Neural progenitor cell (in vitro differentiated cells): ENCODE results near the gene IL10RA. TPM values are rescaled to one million over a fixed set of nuclear protein-coding genes. Genes with fewer than 3 reads are reported as not detected.
"Not testable (repeated sequence)": the region's sequence is repeated elsewhere in the genome, so short reads cannot be mapped to it uniquely, and the experiment has no call there.

Experiments used
- DNase-seq: peaks from one replicate; pipeline ENCODE4 v3.0.0-alpha.2; 2016; ENCODE audit warnings: low spot score
- H2AFZ ChIP-seq: fragments of 200-600 bp; sonication (generic); replicated peaks from 2 replicates; pipeline ENCODE4 v1.6.1; 2016; ENCODE audit warnings: antibody characterized with exemption
- H3F3A ChIP-seq: fragments of 200-600 bp; sonication (generic); 2 replicates; pipeline ENCODE4 v1.6.1; 2016; ENCODE audit warnings: antibody characterized with exemption, low read depth
- H3K27ac ChIP-seq: fragments of 200-600 bp; sonication (generic); 2 replicates; pipeline ENCODE4 v1.5.1; 2016; ENCODE audit warnings: mild to moderate bottlenecking
- H3K27me3 ChIP-seq: fragments of 200-600 bp; sonication (generic); 2 replicates; pipeline ENCODE4 v1.6.1; 2016; ENCODE audit warnings: mild to moderate bottlenecking, moderate library complexity
- H3K36me3 ChIP-seq: fragments of 200-600 bp; sonication (generic); 2 replicates; pipeline ENCODE4 v1.5.1; 2016
- H3K4me1 ChIP-seq: fragments of 200-600 bp; sonication (generic); 2 replicates; pipeline ENCODE4 v1.6.1; 2016; ENCODE audit warnings: mixed run types
- H3K4me2 ChIP-seq: fragments of 200-600 bp; sonication (generic); 2 replicates; pipeline ENCODE4 v1.6.1; 2016
- H3K4me3 ChIP-seq: fragments of 200-600 bp; sonication (generic); 2 replicates; pipeline ENCODE4 v1.5.1; 2016
- H3K79me2 ChIP-seq: fragments of 200-600 bp; sonication (generic); 2 replicates; pipeline ENCODE4 v1.6.1; 2016; ENCODE audit warnings: low read depth
- H3K9ac ChIP-seq: fragments of 200-600 bp; sonication (generic); 2 replicates; pipeline ENCODE4 v1.6.1; 2016
- H3K9me3 ChIP-seq: fragments of 200-600 bp; sonication (generic); 2 replicates; pipeline ENCODE4 v1.5.1; 2016; ENCODE audit warnings: low read depth
- H4K20me1 ChIP-seq: fragments of 200-600 bp; sonication (generic); 2 replicates; pipeline ENCODE4 v1.6.1; 2016; ENCODE audit warnings: low read depth
- H3K27ac Mint-ChIP-seq: 3 replicates; pipeline ENCODE4 v1.8.0; 2021; ENCODE audit warnings: mixed read lengths
- H3K27me3 Mint-ChIP-seq: 2 replicates; pipeline ENCODE4 v1.8.0; 2022; ENCODE audit warnings: low read depth, mild to moderate bottlenecking, inconsistent platforms, moderate library complexity, mixed read lengths; ENCODE audit not compliant: insufficient read depth
- H3K36me3 Mint-ChIP-seq: 3 replicates; pipeline ENCODE4 v1.8.0; 2021; ENCODE audit warnings: mixed read lengths
- H3K4me1 Mint-ChIP-seq: 3 replicates; pipeline ENCODE4 v1.8.0; 2021; ENCODE audit warnings: mixed read lengths
- H3K4me3 Mint-ChIP-seq: 3 replicates; pipeline ENCODE4 v1.8.0; 2021; ENCODE audit warnings: mild to moderate bottlenecking, moderate library complexity, mixed read lengths
- H3K9me3 Mint-ChIP-seq: 3 replicates; pipeline ENCODE4 v1.8.0; 2020; ENCODE audit warnings: mixed read lengths
- EZH2 ChIP-seq: fragments of 200-600 bp; sonication (generic); IDR thresholded peaks from 2 replicates; pipeline ENCODE4 v1.6.1; 2017; ENCODE audit warnings: antibody characterized with exemption, mild to moderate bottlenecking, moderate library complexity
- EZH2phosphoT487 ChIP-seq: fragments of 200-600 bp; sonication (generic); IDR thresholded peaks from 2 replicates; pipeline ENCODE4 v1.6.1; 2017; ENCODE audit warnings: antibody characterized with exemption
- total RNA-seq: library from RNA; depleted of rRNA; stranded (reverse); fragments of >200 nt; gene quantifications from 2 replicates; pipeline ENCODE4 v1.2.3, GENCODE V29; 2015; ENCODE audit warnings: low replicate concordance
- TF ChIP-seq, protein P1 (sequence below): fragments of 200-600 bp; sonication (generic); IDR thresholded peaks from 2 replicates; pipeline ENCODE4 v1.5.1; 2017; ENCODE audit warnings: antibody characterized with exemption, mild to moderate bottlenecking

IL10RA gene
- total RNA-seq, 1 donor from 2014 or later: not detected

DNA sequence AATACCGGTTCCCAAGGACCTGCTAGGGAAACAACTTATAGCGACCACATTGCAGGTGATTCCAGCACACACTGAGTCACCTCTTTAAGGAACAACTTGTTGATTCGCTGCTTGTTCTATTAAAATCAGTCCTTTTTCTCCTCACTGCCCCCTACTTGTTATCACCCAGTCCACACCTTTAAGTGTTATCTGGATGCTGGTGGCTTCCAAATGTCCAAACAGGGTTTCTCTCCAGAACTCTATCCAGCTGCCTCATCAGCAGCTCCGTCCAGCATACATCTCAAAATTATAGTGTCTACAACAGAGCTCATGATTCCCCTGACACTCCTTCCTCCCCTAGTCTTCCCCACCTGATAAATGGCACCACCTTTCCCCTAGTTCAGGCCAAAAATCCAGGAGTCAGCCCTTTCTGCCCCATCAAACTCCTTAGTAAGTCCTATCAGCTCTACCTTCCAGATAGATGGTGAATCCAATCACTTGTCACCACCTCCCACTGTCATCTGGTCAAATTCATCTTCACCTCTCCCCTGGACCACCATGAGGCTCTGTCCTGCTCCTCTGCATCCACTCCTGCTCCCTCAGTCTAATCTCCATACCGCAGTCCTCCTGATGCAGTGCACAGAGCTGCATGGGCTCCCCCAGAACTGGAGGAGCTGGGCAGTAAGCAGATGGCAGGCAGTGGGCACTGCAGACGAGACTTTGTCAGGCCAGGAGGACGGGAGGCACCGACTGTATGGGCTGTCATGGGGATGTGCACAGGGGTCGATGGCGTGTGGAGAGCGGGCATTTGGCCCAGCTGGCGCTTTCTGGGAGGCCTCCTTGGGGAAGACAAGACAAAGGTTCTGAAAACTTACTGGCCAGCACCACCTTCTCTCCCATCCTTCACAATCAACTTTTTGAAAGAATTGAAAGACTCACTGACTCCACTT lies 19.3 kb downstream of the IL10RA start:
- peaks cover 13% of the 10 kb centered on the region for H3K4me1 ChIP-seq
- TF ChIP-seq EZH2phosphoT487: no peak
- TF ChIP-seq, protein P1, sequence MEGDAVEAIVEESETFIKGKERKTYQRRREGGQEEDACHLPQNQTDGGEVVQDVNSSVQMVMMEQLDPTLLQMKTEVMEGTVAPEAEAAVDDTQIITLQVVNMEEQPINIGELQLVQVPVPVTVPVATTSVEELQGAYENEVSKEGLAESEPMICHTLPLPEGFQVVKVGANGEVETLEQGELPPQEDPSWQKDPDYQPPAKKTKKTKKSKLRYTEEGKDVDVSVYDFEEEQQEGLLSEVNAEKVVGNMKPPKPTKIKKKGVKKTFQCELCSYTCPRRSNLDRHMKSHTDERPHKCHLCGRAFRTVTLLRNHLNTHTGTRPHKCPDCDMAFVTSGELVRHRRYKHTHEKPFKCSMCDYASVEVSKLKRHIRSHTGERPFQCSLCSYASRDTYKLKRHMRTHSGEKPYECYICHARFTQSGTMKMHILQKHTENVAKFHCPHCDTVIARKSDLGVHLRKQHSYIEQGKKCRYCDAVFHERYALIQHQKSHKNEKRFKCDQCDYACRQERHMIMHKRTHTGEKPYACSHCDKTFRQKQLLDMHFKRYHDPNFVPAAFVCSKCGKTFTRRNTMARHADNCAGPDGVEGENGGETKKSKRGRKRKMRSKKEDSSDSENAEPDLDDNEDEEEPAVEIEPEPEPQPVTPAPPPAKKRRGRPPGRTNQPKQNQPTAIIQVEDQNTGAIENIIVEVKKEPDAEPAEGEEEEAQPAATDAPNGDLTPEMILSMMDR: no peak
- no peak overlapping the region for H3K4me3 Mint-ChIP-seq
- H3K27me3 Mint-ChIP-seq: no peaks in the 10 kb centered on the region
- no peaks in the 10 kb centered on the region for H3K36me3 Mint-ChIP-seq
- H3F3A ChIP-seq: peaks cover 18% of the 10 kb centered on the region
- H3K4me3 ChIP-seq: no peak overlapping the region
- no peak overlapping the region for H2AFZ ChIP-seq
- H3K27me3 ChIP-seq: peaks cover 22% of the 10 kb centered on the region
- no peaks in the 10 kb centered on the region for H3K9me3 ChIP-seq
- H3K9me3 Mint-ChIP-seq: peaks cover 2% of the 10 kb centered on the region
- H3K27ac Mint-ChIP-seq: no peak overlapping the region
- H3K27ac ChIP-seq: no peak overlapping the region
- H4K20me1 ChIP-seq: no peaks in the 10 kb centered on the region
- H3K4me2 ChIP-seq: no peak overlapping the region
- H3K79me2 ChIP-seq: no peaks in the 10 kb centered on the region
- H3K9ac ChIP-seq: no peak overlapping the region
- no peaks in the 10 kb centered on the region for H3K36me3 ChIP-seq
- H3K4me1 Mint-ChIP-seq: peaks cover 9% of the 10 kb centered on the region
- no peak for DNase-seq

DNA sequence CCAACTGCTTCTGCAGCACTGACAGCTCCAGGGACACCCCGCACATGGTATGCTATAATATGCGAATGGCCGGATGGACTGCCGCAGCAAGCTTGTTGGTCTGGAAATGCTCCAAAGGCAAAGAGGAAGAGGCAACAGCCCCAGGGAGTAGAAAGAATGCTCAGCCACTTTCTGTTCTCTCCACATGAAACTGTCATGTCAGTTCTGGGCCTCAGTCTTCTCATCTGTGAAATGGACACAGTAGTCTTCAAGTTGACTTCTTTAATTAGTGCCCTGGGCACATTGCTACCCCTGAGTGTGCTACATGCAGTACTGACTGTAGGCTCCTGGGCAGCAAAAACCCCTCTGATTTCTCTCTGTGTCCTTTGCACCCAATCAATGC lies 19.9 kb downstream of the IL10RA start:
- Histone ChIP-seq H2AFZ (no peak overlapping the region), H4K20me1 (no peaks in the 10 kb centered on the region), H3K9me3 (no peaks in the 10 kb centered on the region), H3K4me1 (peaks cover 13% of the 10 kb centered on the region), H3K79me2 (no peaks in the 10 kb centered on the region), H3K27ac (no peak overlapping the region), H3K4me2 (no peak overlapping the region), H3K27me3 (peaks cover 22% of the 10 kb centered on the region), H3K36me3 (no peaks in the 10 kb centered on the region), H3K4me3 (no peak overlapping the region), H3F3A (peaks cover 18% of the 10 kb centered on the region), H3K9ac (no peak overlapping the region)
- Mint-ChIP-seq H3K27ac (no peak overlapping the region), H3K4me3 (no peak overlapping the region), H3K9me3 (peaks cover 2% of the 10 kb centered on the region), H3K36me3 (no peaks in the 10 kb centered on the region), H3K4me1 (peaks cover 9% of the 10 kb centered on the region), H3K27me3 (peaks cover 3% of the 10 kb centered on the region)
- no peak for DNase-seq
- no peak for TF ChIP-seq EZH2
- TF ChIP-seq, protein P1: no peak
- TF ChIP-seq EZH2phosphoT487: no peak

DNA sequence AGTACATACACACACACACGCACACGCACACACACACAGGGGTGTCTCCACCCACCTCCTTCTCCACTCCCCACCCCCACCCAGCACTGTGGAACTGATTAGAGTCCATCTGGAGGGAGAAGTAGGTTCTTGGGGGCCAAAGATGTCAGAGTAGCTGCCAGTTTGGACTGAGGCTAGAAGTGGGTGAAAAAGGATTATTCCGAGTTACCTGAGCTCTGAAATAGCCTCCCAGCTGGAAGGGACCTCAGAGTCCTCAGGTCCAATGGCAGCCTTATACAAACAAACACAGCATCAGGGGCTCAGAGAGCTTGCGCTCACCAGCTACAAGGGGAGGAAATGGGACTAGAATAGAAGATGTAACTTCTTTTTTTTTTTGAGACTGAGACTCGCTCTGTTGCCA lies 20.8 kb downstream of the IL10RA start:
- H3F3A ChIP-seq: peaks cover 14% of the 10 kb centered on the region
- DNase-seq: no peak
- no peaks in the 10 kb centered on the region for H4K20me1 ChIP-seq
- H3K4me1 ChIP-seq: peaks cover 9% of the 10 kb centered on the region
- TF ChIP-seq, protein P1: no peak
- no peak for TF ChIP-seq EZH2phosphoT487
- no peak for TF ChIP-seq EZH2
- Mint-ChIP-seq H3K27ac (no peak overlapping the region), H3K4me1 (peaks cover 9% of the 10 kb centered on the region), H3K36me3 (no peaks in the 10 kb centered on the region), H3K9me3 (peaks cover 2% of the 10 kb centered on the region), H3K4me3 (no peak overlapping the region), H3K27me3 (peaks cover 3% of the 10 kb centered on the region)
- no peak overlapping the region for H3K9ac ChIP-seq
- H3K4me3 ChIP-seq: no peak overlapping the region
- H3K27ac ChIP-seq: no peak overlapping the region
- no peaks in the 10 kb centered on the region for H3K36me3 ChIP-seq
- peaks cover 22% of the 10 kb centered on the region for H3K27me3 ChIP-seq
- no peaks in the 10 kb centered on the region for H3K79me2 ChIP-seq
- H3K9me3 ChIP-seq: no peaks in the 10 kb centered on the region
- no peak overlapping the region for H3K4me2 ChIP-seq
- H2AFZ ChIP-seq: no peak overlapping the region

DNA sequence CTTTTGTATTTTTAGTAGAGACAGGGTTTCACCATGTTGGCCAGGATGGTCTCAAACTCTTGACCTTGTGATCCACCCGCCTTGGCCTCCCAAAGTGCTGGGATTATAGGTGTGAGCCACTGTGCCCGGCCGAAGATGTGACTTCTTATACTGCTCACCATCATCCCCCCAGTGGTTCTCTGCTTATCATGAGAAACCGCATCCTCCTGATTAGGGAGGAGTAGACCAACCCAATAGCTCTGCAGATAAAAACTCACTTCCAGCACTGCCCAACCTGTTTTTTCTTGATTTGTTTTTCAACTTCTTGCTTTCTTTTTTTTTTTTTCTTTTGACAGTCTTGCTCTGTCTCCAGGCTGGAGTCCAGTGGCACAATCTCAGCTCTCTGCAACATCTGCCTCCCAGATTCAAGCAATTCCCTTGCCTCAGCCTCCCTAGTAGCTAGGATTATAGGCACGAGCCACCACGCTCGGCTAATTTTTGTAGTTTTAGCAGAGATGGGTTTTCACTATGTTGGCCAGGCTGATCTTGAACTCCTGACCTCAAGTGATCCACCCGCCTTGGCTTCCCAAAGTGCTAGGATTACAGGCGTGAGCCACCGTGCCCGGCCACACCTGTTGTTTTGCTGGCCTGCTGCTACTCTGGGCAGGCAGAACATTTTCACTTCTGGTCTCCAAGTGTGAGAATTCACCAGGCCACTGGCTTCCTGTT lies 21.5 kb downstream of the IL10RA start:
- H3K27me3 ChIP-seq: peaks cover 22% of the 10 kb centered on the region
- not testable (repeated sequence) for H3K9ac ChIP-seq, H3K9me3 ChIP-seq, H3K36me3 Mint-ChIP-seq, H3K79me2 ChIP-seq, H3F3A ChIP-seq, H3K4me3 Mint-ChIP-seq, H3K9me3 Mint-ChIP-seq, H3K4me1 Mint-ChIP-seq, H3K4me1 ChIP-seq, H3K4me3 ChIP-seq, H3K36me3 ChIP-seq, H2AFZ ChIP-seq, H4K20me1 ChIP-seq, H3K27ac Mint-ChIP-seq, H3K27ac ChIP-seq, H3K4me2 ChIP-seq, H3K27me3 Mint-ChIP-seq, DNase-seq
